HepG2 (cell line): Measurements from ENCODE around the gene SIAH1. TPM values are rescaled to one million over a fixed set of nuclear protein-coding genes. Genes with fewer than 3 reads are reported as not detected.

ENCODE experiments used
- AHDC1 ChIP-seq: sonication (generic); formaldehyde crosslinking; IDR thresholded peaks from 2 replicates; pipeline ENCODE4 v1.5.1; 2020; ENCODE audit warnings: mild to moderate bottlenecking, missing genetic modification reagents, borderline replicate concordance
- ELF3 ChIP-seq: IDR thresholded peaks from 2 replicates; pipeline ENCODE4 v1.6.1; 2016; ENCODE audit warnings: missing genetic modification reagents, missing compliant biosample characterization
- GATAD2A ChIP-seq: IDR thresholded peaks from 2 replicates; pipeline ENCODE4 v1.6.1; 2016
- KLF13 ChIP-seq: sonication (generic); formaldehyde crosslinking; IDR thresholded peaks from 2 replicates; pipeline ENCODE4 v1.4.0; 2020; ENCODE audit warnings: mild to moderate bottlenecking, missing genetic modification reagents
- SNAPC4 ChIP-seq: sonication (generic); formaldehyde crosslinking; IDR thresholded peaks from 2 replicates; pipeline ENCODE4 v1.4.0; 2020; ENCODE audit warnings: mild to moderate bottlenecking, missing genetic modification reagents
- SOX5 ChIP-seq: IDR thresholded peaks from 2 replicates; pipeline ENCODE4 v1.6.1; 2016; ENCODE audit warnings: borderline replicate concordance
- SRF ChIP-seq: IDR thresholded peaks from 2 replicates; pipeline ENCODE4 v1.6.1; 2011; ENCODE audit warnings: mild to moderate bottlenecking, low read depth, low read length, moderate library complexity
- ZNF205 ChIP-seq: IDR thresholded peaks from 2 replicates; pipeline ENCODE4 v1.6.1; 2018; ENCODE audit warnings: missing biosample characterization, missing genetic modification reagents
- ZNF670 ChIP-seq: sonication (generic); formaldehyde crosslinking; IDR thresholded peaks from 2 replicates; pipeline ENCODE4 v1.8.0; 2022; ENCODE audit warnings: mild to moderate bottlenecking, missing genetic modification reagents, borderline replicate concordance
- ZNF724P ChIP-seq: sonication (generic); formaldehyde crosslinking; IDR thresholded peaks from 2 replicates; pipeline ENCODE4 v1.8.0; 2022; ENCODE audit warnings: missing genetic modification reagents, borderline replicate concordance
- polyA plus RNA-seq, 8 experiments: library from polyadenylated mRNA; depleted of rRNA in 3 of 8; stranded (reverse) in 7 of 8; unstranded in 1 of 8; fragments of >200 nt; fragmentation: Illumina TruSeq in 4 of 8; extraction: Trizol in 4 of 8; gene quantifications; 2 replicates each; pipeline versions ENCODE4 v1.2.1 to v1.2.3, GENCODE V29; 2011 to 2016; ENCODE audit warnings: low read depth in 4 of 8, missing spikeins in 1 of 8, mixed read lengths in 1 of 8; ENCODE audit not compliant: insufficient read depth in 1 of 8
- total RNA-seq, 5 experiments: library from RNA; depleted of rRNA; stranded (reverse); fragments of >200 nt; fragmentation: Illumina TruSeq; extraction: Trizol; gene quantifications; 2 replicates each; pipeline ENCODE4 v1.2.3, GENCODE V29; 2016; ENCODE audit warnings: low read depth in 1 of 5
- TF ChIP-seq, protein P1 (sequence below): IDR thresholded peaks from 2 replicates; pipeline ENCODE4 v1.4.0; 2020; ENCODE audit warnings: mild to moderate bottlenecking, missing genetic modification reagents
- TF ChIP-seq, protein P2 (sequence below): sonication (generic); formaldehyde crosslinking; IDR thresholded peaks from 2 replicates; pipeline ENCODE4; 2020; ENCODE audit warnings: missing genetic modification reagents, mild to moderate bottlenecking, borderline replicate concordance

Gene SIAH1
- total and polyA plus RNA-seq, 2 of the 13 experiments (the other 11 are each of a cell fraction or from before 2014, with no cell fraction given), result 16.0 to 28.6 TPM

DNA sequence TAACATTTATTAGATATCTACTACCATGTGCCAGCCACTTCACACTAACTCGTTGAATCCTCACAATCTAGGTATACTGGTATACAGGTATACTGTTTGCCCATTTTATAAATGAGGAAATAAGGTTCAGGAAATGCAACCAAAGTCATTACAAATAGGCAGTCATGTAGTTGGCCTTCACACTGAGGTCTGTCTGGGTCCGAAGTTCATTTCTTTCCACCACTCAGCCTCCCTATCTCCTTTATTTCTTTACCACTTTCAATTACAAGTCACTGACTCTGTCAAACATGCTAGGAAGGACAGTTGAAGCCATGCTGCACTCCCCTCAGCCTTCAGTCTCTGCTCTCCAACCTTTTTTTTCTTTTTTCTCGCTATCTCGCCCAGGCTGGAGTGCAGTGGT lies 20.7 kb upstream of the SIAH1 start (continued):
- TF ChIP-seq SNAPC4 (CRISPR knock-in tag) (no peak), ELF3 (CRISPR knock-in tag) (peak; percentile 93), ZNF670 (CRISPR knock-in tag) (0 out of 2 replicates have a peak, but pooled peaks have one; percentile 64), ZNF724P (CRISPR knock-in tag) (no peak), ZNF205 (CRISPR knock-in tag) (no peak), GATAD2A (CRISPR knock-in tag) (0 out of 2 replicates have a peak, but pooled peaks have one; percentile 20), SRF (no peak), KLF13 (CRISPR knock-in tag) (no peak), SOX5 (CRISPR knock-in tag) (peak; percentile 21; the same call in 1 of the 2 replicates), AHDC1 (peak; percentile 58; the same call in 1 of the 2 replicates)
- TF ChIP-seq, protein P1, sequence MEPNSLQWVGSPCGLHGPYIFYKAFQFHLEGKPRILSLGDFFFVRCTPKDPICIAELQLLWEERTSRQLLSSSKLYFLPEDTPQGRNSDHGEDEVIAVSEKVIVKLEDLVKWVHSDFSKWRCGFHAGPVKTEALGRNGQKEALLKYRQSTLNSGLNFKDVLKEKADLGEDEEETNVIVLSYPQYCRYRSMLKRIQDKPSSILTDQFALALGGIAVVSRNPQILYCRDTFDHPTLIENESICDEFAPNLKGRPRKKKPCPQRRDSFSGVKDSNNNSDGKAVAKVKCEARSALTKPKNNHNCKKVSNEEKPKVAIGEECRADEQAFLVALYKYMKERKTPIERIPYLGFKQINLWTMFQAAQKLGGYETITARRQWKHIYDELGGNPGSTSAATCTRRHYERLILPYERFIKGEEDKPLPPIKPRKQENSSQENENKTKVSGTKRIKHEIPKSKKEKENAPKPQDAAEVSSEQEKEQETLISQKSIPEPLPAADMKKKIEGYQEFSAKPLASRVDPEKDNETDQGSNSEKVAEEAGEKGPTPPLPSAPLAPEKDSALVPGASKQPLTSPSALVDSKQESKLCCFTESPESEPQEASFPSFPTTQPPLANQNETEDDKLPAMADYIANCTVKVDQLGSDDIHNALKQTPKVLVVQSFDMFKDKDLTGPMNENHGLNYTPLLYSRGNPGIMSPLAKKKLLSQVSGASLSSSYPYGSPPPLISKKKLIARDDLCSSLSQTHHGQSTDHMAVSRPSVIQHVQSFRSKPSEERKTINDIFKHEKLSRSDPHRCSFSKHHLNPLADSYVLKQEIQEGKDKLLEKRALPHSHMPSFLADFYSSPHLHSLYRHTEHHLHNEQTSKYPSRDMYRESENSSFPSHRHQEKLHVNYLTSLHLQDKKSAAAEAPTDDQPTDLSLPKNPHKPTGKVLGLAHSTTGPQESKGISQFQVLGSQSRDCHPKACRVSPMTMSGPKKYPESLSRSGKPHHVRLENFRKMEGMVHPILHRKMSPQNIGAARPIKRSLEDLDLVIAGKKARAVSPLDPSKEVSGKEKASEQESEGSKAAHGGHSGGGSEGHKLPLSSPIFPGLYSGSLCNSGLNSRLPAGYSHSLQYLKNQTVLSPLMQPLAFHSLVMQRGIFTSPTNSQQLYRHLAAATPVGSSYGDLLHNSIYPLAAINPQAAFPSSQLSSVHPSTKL, result peak; percentile 56; the same call in 1 of the 2 replicates
- TF ChIP-seq, protein P2, sequence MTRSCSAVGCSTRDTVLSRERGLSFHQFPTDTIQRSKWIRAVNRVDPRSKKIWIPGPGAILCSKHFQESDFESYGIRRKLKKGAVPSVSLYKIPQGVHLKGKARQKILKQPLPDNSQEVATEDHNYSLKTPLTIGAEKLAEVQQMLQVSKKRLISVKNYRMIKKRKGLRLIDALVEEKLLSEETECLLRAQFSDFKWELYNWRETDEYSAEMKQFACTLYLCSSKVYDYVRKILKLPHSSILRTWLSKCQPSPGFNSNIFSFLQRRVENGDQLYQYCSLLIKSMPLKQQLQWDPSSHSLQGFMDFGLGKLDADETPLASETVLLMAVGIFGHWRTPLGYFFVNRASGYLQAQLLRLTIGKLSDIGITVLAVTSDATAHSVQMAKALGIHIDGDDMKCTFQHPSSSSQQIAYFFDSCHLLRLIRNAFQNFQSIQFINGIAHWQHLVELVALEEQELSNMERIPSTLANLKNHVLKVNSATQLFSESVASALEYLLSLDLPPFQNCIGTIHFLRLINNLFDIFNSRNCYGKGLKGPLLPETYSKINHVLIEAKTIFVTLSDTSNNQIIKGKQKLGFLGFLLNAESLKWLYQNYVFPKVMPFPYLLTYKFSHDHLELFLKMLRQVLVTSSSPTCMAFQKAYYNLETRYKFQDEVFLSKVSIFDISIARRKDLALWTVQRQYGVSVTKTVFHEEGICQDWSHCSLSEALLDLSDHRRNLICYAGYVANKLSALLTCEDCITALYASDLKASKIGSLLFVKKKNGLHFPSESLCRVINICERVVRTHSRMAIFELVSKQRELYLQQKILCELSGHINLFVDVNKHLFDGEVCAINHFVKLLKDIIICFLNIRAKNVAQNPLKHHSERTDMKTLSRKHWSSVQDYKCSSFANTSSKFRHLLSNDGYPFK, result 0 out of 2 replicates have a peak, but pooled peaks have one; percentile 27
